LNCaP clone FGC (cell line): ENCODE measurements around the gene OR9A2.
"Not testable (repeated sequence)": the region's sequence is repeated elsewhere in the genome, so short reads cannot be mapped to it uniquely, and the experiment has no call there.

Experiments used
- DNase-seq: peaks from one replicate; pipeline ENCODE4 v3.0.0-alpha.2; 2011; ENCODE audit warnings: low read depth
- H3K4me3 ChIP-seq: 2 replicates; pipeline ENCODE4 v1.5.1; 2011; ENCODE audit warnings: mild to moderate bottlenecking, low read depth, low read length, control low read depth
- CTCF ChIP-seq: IDR thresholded peaks from 2 replicates; pipeline ENCODE4 v1.5.1; 2012; ENCODE audit warnings: mild to moderate bottlenecking; ENCODE audit not compliant: control insufficient read depth, insufficient read depth; ENCODE audit errors: extremely low read depth

The OR9A2 gene

GRCh38 chr7:142984297-142984696 is 42.6 kb downstream of the OR9A2 start:
- H3K4me3 ChIP-seq, result no peak overlapping the region
- no peak for DNase-seq
- TF ChIP-seq CTCF, result no peak

- TF ChIP-seq CTCF, result no peak
- no peak overlapping the region for H3K4me3 ChIP-seq
- DNase-seq, result no peak
These were observed 43.1 kb downstream of the OR9A2 start for GRCh38 chr7:142983825-142984224.

GRCh38 chr7:142978402-142978801 is 48.5 kb downstream of the OR9A2 start:
- DNase-seq, H3K4me3 ChIP-seq: not testable (repeated sequence)
